K562 (cell line): ENCODE measurements around the gene CDCA4. TPM values are rescaled to one million over a fixed set of nuclear protein-coding genes. Genes with fewer than 3 reads are reported as not detected.

Experiments
- ADNP ChIP-seq: fragments of 200-800 bp; sonication (Bioruptor generic); IDR thresholded peaks from 2 replicates; pipeline ENCODE4 v1.6.1; 2016; ENCODE audit warnings: missing genetic modification characterization, missing compliant biosample characterization
- CBX1 ChIP-seq: sonication (generic); IDR thresholded peaks from 2 replicates; pipeline ENCODE4 v1.6.1; 2016; ENCODE audit warnings: antibody characterized with exemption, low read depth, mild to moderate bottlenecking
- GATAD2A ChIP-seq: fragments of 450-650 bp; IDR thresholded peaks from 2 replicates; pipeline ENCODE4 v1.6.1; 2017
- GATAD2B ChIP-seq: fragments of 450-650 bp; IDR thresholded peaks from 2 replicates; pipeline ENCODE4 v1.6.1; 2017; ENCODE audit warnings: mild to moderate bottlenecking, borderline replicate concordance
- HDAC2 ChIP-seq: fragments of 450-650 bp; IDR thresholded peaks from 2 replicates; pipeline ENCODE4 v1.6.1; 2016; ENCODE audit warnings: mild to moderate bottlenecking
- HEY1 ChIP-seq: fragments of 250-450 bp; sonication (Bioruptor Pico); IDR thresholded peaks from 2 replicates; pipeline ENCODE4 v1.5.0; 2020; ENCODE audit warnings: mild to moderate bottlenecking, moderate library complexity, borderline replicate concordance
- KAT2B ChIP-seq: IDR thresholded peaks from one replicate; pipeline ENCODE4 v1.6.1; 2012; ENCODE audit warnings: low read depth, mild to moderate bottlenecking, control low read depth, inconsistent platforms, low read length, moderate library complexity
- NFE2 ChIP-seq: IDR thresholded peaks from 2 replicates; pipeline ENCODE4 v1.6.1; 2014; ENCODE audit warnings: antibody characterized with exemption, low read depth
- POLR2AphosphoS5 ChIP-seq: IDR thresholded peaks from 2 replicates; pipeline ENCODE4 v1.6.1; 2011; ENCODE audit warnings: mild to moderate bottlenecking, low read depth, low read length, moderate library complexity; ENCODE audit not compliant: control insufficient read depth, insufficient read depth
- SIN3A ChIP-seq, 2 experiments: fragments of 150-350 bp in 1 of 2; IDR thresholded peaks; 2 replicates each; pipeline ENCODE4 v1.6.1; 2011 to 2016; ENCODE audit warnings: borderline replicate concordance in 2 of 2, low read depth in 2 of 2, low read length in 2 of 2, mild to moderate bottlenecking in 2 of 2, moderate library complexity in 2 of 2; ENCODE audit not compliant: control insufficient read depth in 1 of 2
- ZBTB7A ChIP-seq: IDR thresholded peaks from 2 replicates; pipeline ENCODE4 v1.6.1; 2011; ENCODE audit warnings: low read depth, mild to moderate bottlenecking, low read length, moderate library complexity, borderline replicate concordance; ENCODE audit not compliant: control insufficient read depth
- ZNF121 ChIP-seq: sonication (generic); formaldehyde crosslinking; conservative IDR thresholded peaks from 2 replicates; pipeline ENCODE4 v1.8.0; 2022; ENCODE audit warnings: missing genetic modification reagents
- ZNF24 ChIP-seq: fragments of 450-650 bp; IDR thresholded peaks from 2 replicates; pipeline ENCODE4 v1.6.1; 2016
- ZNF507 ChIP-seq: conservative IDR thresholded peaks from 2 replicates; pipeline ENCODE4 v1.6.1; 2017; ENCODE audit warnings: missing genetic modification characterization, missing compliant biosample characterization
- polyA plus RNA-seq, 8 experiments: library from polyadenylated mRNA; depleted of rRNA in 4 of 8; stranded (reverse) in 5 of 8; unstranded in 3 of 8; fragments of >200 nt; fragmentation: Nextera tagmentation in 2 of 8; fragmentation: Illumina TruSeq in 1 of 8; extraction: Ambion mirVana in 2 of 8; extraction: Trizol in 1 of 8; gene quantifications; 2 replicates each; pipeline versions ENCODE4 v1.2.1 to v1.2.3, GENCODE V29; 2011 to 2014; ENCODE audit warnings: inconsistent platforms in 1 of 8, missing spikeins in 1 of 8
- total RNA-seq, 7 experiments: library from RNA; depleted of rRNA in 6 of 7; stranded (reverse); fragments of >200 nt in 6 of 7; fragmentation: Illumina TruSeq in 2 of 7; extraction: Trizol in 2 of 7; gene quantifications; 2 replicates each; pipeline versions ENCODE4 v1.2.1 to v1.2.3, GENCODE V29; 2011 to 2021; ENCODE audit warnings: low replicate concordance in 1 of 7
- TF ChIP-seq, protein P1 (sequence below): fragments of 250-450 bp; sonication (Bioruptor Pico); IDR thresholded peaks from 2 replicates; pipeline ENCODE4 v1.8.0; 2022; ENCODE audit warnings: inconsistent platforms
- TF ChIP-seq, protein P2 (sequence below): fragments of 250-450 bp; sonication (Bioruptor Pico); IDR thresholded peaks from 2 replicates; pipeline ENCODE4 v1.8.0; 2021; ENCODE audit warnings: borderline replicate concordance, mild to moderate bottlenecking, moderate library complexity; ENCODE audit not compliant: poor library complexity, severe bottlenecking
- TF ChIP-seq, protein P3 (sequence below): fragments of 450-650 bp; IDR thresholded peaks from 2 replicates; pipeline ENCODE4 v1.6.1; 2017; ENCODE audit warnings: antibody characterized with exemption
- TF ChIP-seq, protein P4 (sequence below): fragments of 450-650 bp; IDR thresholded peaks from 2 replicates; pipeline ENCODE4 v1.6.1; 2017; ENCODE audit warnings: mild to moderate bottlenecking, moderate library complexity
- TF ChIP-seq, protein P5 (sequence below): sonication (generic); formaldehyde crosslinking; IDR thresholded peaks from 2 replicates; pipeline ENCODE4 v1.8.0; 2022; ENCODE audit warnings: missing genetic modification reagents, mild to moderate bottlenecking, moderate library complexity, borderline replicate concordance

CDCA4 gene
- total and polyA plus RNA-seq, 9 of the 15 experiments (the other 6 are each of a cell fraction or from before 2014, with no cell fraction given), result 6.6 to 44.2 (median 23.0) TPM

DNA sequence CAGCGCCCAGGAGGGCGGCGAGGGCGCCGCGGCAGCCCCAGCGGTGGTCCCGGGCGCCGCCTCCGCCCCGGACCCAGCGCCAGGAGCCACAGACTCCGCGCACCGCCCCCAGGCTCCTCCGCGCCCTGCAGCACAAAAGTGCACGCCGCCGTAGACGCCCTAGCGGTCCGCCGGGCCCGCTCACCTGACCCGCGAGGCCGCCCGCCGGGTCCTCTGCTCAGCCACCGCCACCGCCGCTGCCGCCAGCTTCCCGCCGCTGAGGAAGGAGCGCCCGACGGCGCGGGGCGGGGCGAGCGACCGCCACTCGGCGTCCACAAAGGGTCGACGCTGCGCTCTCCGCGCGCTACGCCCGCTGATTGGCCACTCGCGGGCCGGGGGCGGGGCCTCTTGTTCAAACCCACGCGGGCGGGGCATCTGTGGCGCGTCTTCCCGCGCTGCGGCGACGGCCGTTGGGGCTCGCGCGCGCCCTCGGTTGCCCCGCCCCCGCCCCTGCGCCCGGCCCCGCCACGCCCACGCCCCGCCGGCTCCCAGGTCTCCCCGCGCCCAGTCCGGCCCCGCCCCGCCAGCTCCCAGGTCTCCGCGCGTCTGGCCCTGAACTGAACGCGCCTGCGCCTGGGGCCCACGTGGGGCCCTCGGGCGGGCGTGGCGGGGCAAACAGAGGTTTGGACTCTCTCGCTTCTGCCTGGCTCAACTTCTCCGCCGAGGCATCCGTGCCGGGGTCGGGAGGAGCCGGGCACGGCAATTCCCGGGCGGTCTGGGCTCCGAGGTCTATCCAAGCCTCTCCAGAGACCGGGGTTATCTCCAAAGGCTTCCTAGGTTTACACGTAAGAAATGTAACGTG lies at the start of gene CDCA4 (continued):
- TF ChIP-seq, protein P1, sequence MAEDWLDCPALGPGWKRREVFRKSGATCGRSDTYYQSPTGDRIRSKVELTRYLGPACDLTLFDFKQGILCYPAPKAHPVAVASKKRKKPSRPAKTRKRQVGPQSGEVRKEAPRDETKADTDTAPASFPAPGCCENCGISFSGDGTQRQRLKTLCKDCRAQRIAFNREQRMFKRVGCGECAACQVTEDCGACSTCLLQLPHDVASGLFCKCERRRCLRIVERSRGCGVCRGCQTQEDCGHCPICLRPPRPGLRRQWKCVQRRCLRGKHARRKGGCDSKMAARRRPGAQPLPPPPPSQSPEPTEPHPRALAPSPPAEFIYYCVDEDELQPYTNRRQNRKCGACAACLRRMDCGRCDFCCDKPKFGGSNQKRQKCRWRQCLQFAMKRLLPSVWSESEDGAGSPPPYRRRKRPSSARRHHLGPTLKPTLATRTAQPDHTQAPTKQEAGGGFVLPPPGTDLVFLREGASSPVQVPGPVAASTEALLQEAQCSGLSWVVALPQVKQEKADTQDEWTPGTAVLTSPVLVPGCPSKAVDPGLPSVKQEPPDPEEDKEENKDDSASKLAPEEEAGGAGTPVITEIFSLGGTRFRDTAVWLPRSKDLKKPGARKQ (CRISPR knock-in tag), result no peak
- TF ChIP-seq ZNF121 (CRISPR knock-in tag) (no peak), ADNP (tag) (no peak), GATAD2B (no peak; the same call in 1 of the 2 replicates), POLR2AphosphoS5 (peak; percentile 66), SIN3A (IDR thresholded peaks at IDR 0.05; ENCODE audit: borderline replicate concordance in 2 of 2, control insufficient read depth in 1 of 2, low read depth in 2 of 2, low read length in 2 of 2) (peak; percentile 36 to 78; a peak in 2 of 4 replicates), GATAD2A (no peak), CBX1 (peak; percentile 33; the same call in 1 of the 2 replicates), HDAC2 (no peak), NFE2 (no peak), ZNF507 (tag) (no peak), ZBTB7A (peak; percentile 80; the same call in 1 of the 2 replicates), ZNF24 (no peak), KAT2B (no peak), HEY1 (CRISPR knock-in tag) (no peak)
- TF ChIP-seq, protein P2, sequence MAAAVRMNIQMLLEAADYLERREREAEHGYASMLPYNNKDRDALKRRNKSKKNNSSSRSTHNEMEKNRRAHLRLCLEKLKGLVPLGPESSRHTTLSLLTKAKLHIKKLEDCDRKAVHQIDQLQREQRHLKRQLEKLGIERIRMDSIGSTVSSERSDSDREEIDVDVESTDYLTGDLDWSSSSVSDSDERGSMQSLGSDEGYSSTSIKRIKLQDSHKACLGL (CRISPR knock-in tag), result peak; percentile 93
- TF ChIP-seq, protein P3, sequence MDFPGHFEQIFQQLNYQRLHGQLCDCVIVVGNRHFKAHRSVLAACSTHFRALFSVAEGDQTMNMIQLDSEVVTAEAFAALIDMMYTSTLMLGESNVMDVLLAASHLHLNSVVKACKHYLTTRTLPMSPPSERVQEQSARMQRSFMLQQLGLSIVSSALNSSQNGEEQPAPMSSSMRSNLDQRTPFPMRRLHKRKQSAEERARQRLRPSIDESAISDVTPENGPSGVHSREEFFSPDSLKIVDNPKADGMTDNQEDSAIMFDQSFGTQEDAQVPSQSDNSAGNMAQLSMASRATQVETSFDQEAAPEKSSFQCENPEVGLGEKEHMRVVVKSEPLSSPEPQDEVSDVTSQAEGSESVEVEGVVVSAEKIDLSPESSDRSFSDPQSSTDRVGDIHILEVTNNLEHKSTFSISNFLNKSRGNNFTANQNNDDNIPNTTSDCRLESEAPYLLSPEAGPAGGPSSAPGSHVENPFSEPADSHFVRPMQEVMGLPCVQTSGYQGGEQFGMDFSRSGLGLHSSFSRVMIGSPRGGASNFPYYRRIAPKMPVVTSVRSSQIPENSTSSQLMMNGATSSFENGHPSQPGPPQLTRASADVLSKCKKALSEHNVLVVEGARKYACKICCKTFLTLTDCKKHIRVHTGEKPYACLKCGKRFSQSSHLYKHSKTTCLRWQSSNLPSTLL, result no peak
- TF ChIP-seq, protein P4, sequence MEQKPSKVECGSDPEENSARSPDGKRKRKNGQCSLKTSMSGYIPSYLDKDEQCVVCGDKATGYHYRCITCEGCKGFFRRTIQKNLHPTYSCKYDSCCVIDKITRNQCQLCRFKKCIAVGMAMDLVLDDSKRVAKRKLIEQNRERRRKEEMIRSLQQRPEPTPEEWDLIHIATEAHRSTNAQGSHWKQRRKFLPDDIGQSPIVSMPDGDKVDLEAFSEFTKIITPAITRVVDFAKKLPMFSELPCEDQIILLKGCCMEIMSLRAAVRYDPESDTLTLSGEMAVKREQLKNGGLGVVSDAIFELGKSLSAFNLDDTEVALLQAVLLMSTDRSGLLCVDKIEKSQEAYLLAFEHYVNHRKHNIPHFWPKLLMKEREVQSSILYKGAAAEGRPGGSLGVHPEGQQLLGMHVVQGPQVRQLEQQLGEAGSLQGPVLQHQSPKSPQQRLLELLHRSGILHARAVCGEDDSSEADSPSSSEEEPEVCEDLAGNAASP, result no peak
- TF ChIP-seq, protein P5, sequence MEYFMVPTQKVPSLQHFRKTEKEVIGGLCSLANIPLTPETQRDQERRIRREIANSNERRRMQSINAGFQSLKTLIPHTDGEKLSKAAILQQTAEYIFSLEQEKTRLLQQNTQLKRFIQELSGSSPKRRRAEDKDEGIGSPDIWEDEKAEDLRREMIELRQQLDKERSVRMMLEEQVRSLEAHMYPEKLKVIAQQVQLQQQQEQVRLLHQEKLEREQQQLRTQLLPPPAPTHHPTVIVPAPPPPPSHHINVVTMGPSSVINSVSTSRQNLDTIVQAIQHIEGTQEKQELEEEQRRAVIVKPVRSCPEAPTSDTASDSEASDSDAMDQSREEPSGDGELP, result peak; percentile 75; the same call in 1 of the 2 replicates
